ENCODE results near the gene CALR3.

DNA sequence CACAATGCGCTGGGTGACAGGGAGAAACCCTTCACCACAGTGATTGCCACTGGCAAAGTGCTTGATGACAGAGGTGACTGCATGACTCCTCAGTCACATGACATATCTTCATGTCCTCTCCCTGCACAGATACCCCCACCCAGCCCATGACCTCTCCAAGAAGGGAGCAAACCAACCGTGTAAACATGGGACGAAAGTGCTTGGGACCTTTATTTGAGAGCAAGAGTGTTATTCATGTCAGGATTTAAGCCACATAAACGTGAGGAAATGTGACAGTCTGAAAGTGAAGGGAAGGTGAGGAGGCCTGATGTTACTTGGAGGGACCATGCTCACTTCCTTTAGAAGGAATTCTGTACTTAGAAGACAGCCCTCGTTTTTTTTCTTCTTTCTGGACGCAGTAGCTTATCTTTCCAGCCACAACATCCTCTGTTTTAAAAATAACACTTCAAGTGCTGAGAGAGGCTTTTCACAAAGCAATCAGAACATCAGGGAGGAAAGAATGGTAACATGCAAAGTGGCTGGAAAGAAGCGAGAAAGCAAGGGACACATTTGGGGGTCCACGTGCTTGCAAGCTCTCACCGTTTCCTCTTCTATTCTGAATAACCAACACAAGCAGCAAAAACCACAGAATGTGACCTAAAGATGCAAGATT is 59.8 kb downstream of the CALR3 start:
- TF ChIP-seq, protein P1, sequence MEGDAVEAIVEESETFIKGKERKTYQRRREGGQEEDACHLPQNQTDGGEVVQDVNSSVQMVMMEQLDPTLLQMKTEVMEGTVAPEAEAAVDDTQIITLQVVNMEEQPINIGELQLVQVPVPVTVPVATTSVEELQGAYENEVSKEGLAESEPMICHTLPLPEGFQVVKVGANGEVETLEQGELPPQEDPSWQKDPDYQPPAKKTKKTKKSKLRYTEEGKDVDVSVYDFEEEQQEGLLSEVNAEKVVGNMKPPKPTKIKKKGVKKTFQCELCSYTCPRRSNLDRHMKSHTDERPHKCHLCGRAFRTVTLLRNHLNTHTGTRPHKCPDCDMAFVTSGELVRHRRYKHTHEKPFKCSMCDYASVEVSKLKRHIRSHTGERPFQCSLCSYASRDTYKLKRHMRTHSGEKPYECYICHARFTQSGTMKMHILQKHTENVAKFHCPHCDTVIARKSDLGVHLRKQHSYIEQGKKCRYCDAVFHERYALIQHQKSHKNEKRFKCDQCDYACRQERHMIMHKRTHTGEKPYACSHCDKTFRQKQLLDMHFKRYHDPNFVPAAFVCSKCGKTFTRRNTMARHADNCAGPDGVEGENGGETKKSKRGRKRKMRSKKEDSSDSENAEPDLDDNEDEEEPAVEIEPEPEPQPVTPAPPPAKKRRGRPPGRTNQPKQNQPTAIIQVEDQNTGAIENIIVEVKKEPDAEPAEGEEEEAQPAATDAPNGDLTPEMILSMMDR (IDR thresholded peaks at IDR 0.05): no peak
- no peak for TF ChIP-seq POLR2A (IDR thresholded peaks at IDR 0.05)
- no peak for TF ChIP-seq POLR2AphosphoS5 (IDR thresholded peaks at IDR 0.05)
- no peak for TF ChIP-seq EP300 (IDR thresholded peaks at IDR 0.05)
